KOPT-K1 (cell line): ENCODE results near the gene RAVER2.
"Not testable (repeated sequence)": the region's sequence is repeated elsewhere in the genome, so short reads cannot be mapped to it uniquely, and the experiment has no call there.

Source experiments
- H3K27ac ChIP-seq: fragments of 200-600 bp; sonication (generic); 2 replicates; pipeline ENCODE4 v1.5.1; 2016; ENCODE audit warnings: antibody characterized with exemption, mild to moderate bottlenecking, low read depth, low read length; ENCODE audit not compliant: poor library complexity, severe bottlenecking
- H3K36me3 ChIP-seq: fragments of 200-600 bp; sonication (generic); 2 replicates; pipeline ENCODE4 v1.5.1; 2017; ENCODE audit warnings: antibody characterized with exemption, mild to moderate bottlenecking, low read length, moderate library complexity; ENCODE audit not compliant: insufficient read depth
- H3K9me3 ChIP-seq: fragments of 200-600 bp; sonication (generic); 2 replicates; pipeline ENCODE4 v1.5.1; 2017; ENCODE audit warnings: antibody characterized with exemption, low read length, mild to moderate bottlenecking; ENCODE audit not compliant: insufficient read depth, poor library complexity, severe bottlenecking

Gene RAVER2

DNA sequence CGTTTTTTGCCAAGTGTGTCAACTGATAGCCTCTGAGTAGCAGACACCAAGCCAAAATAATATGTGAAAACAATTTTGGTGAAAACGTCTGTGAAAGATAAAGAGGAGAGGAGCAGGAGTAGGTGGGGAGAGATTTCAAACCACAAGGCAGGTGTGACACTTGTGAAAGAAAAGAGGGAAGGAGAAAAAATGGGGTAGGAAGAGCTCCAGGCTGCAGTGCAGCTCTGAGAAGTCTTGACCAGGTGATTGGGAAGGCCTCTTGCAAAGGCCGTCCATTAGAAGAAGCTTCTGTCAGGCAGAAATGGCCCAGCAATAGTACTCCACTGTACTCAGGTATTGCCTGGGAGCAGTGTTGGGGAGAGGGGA is 10.6 kb upstream of the RAVER2 start:
- Histone ChIP-seq H3K36me3 (no peaks in the 10 kb centered on the region), H3K9me3 (no peaks in the 10 kb centered on the region), H3K27ac (no peak overlapping the region)

DNA sequence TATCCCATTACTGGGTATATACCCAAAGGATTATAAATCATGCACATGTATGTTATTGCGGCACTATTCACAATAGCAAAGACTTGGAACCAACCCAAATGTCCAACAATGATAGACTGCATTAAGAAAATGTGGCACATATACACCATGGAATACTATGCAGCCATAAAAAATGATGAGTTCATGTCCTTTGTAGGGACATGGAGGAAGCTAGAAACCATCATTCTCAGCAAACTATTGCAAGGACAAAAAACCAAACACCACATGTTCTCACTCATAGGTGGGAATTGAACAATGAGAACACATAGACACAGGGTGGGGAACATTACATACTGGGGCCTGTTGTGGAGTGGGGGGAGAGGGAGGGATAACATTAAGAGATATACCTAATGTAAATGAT is 4.2 kb upstream of the RAVER2 start:
- H3K9me3 ChIP-seq, H3K27ac ChIP-seq, H3K36me3 ChIP-seq: not testable (repeated sequence)

DNA sequence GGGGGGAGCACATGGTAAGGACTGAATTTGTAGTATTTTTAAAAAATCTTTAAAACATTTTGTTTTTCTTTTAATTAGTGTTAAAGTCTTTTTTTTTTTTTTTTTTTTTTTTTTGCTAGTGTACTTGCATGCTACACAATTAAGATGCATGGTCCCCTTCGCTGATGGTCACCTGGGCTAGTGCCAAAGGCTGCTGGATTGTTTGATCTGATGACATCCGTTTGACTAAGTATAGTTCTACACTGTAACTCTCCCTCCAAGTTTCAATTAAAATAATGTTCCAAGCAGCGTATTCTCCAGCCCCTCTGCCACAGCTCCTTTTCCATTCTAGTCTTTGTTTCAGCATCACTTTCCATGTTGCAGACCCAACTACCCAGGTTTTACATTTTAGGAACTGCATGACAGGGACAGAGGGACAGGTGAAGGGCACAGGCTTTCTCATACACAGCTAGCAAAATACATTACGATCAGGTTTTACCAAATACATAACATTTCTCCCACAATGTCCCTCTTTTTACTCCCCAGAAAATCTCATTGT is 852 bp upstream of the RAVER2 start:
- no peak overlapping the region for H3K27ac ChIP-seq
- H3K9me3 ChIP-seq, result no peaks in the 10 kb centered on the region
- H3K36me3 ChIP-seq, result no peaks in the 10 kb centered on the region

DNA sequence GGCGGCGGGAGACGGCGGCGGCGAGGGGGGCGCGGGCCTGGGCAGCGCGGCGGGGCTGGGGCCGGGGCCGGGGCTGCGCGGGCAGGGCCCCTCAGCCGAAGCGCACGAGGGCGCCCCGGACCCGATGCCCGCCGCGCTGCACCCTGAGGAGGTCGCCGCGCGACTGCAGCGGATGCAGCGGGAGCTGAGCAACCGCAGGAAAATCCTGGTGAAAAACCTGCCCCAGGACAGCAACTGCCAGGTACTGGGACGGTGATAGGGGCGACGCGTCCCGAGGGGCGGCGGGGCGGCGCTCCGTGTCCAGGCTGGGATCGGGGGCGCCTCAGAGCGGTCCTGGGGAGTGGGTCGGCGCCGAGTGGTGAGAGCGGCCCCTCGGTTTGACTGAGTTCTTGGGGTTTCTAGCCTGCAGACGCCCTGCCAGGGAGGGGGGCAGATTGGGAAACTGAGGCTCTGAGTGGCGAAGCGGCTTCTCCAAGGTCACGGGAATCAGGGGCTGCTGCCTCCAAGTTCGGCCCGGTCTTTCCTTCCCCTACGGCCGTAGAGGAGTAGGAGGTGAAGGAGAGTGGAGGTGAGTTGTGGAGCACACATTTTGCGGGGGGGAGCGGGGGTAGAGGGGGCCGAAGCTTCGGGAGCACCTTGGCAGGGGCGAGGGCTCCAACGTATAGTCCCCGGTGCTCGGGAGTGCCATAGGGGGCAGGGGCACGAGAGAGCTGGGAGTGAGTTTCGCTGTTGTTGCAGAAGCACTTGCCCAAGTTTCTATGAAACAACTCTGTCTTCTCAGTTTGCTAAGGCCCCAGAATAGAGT is 508 bp downstream of the RAVER2 start:
- Histone ChIP-seq H3K27ac (no peak overlapping the region), H3K9me3 (no peaks in the 10 kb centered on the region), H3K36me3 (no peaks in the 10 kb centered on the region)

DNA sequence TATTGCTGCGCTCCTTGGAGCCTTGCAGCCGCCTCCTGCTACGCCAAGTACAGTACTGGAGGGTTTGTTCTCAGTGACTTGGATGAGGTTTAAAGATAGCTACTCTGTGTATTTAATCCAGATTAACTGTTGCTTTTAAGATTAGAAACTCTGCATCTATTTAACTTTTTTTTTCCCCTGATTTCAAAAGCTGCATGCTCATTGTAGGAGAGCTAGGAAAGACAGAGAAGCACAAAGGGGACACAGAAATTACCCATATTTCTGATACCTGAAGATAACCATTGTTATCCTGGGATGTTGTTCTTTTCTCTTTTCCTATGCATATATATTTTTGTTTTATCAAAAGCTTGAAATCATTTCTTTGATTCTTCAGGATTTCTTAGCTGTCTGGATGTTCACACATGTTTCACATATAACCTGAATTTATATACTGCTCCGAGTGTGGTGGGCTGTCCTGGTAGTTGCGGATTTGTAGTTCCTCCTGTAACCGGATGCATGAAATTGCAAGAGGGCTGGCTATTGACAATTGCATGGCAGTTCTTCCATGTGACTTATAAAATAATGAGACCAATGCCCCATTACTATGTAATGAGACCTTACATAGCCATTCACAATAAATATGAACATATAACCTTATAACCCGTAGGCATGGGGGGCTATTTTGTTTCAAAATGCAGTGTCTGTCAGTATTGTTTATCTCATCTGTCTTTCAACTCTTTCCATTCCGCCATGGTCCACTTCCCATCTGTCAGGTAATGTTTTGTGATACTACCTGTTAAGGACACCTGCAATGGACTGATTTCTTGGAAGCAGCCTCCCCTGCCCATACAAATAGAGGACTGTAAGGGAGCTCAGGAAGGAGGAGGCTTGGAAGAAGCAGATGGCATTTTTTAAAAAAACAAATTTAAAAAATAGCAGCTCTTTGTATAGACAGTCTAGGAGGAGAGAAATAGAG is 1.4 kb downstream of the RAVER2 start:
- no peaks in the 10 kb centered on the region for H3K36me3 ChIP-seq

DNA sequence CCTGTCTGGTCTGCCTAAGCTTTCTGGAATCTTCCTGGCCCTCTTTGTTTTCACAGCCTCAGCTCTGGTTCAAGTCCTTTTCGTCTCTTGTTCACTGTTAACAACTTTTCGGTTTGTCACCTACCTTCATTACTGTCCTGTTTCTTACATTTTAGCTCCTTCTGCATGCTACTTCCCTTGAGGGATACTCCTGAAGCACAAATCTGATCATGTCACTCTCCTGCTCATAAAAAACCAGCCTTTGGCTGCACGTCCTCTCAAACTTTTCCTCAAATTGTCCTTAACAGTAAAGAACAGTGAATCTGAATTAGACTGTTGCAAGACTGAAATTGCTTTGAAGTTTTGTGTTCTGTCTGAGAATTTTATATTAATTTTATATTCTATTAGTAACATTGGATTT is 3.3 kb downstream of the RAVER2 start:
- Histone ChIP-seq H3K27ac (no peak overlapping the region), H3K36me3 (no peaks in the 10 kb centered on the region), H3K9me3 (no peaks in the 10 kb centered on the region)

More for the DNA sequence above, 1.4 kb downstream of the RAVER2 start:
- H3K27ac ChIP-seq, result no peak overlapping the region
- no peaks in the 10 kb centered on the region for H3K9me3 ChIP-seq

DNA sequence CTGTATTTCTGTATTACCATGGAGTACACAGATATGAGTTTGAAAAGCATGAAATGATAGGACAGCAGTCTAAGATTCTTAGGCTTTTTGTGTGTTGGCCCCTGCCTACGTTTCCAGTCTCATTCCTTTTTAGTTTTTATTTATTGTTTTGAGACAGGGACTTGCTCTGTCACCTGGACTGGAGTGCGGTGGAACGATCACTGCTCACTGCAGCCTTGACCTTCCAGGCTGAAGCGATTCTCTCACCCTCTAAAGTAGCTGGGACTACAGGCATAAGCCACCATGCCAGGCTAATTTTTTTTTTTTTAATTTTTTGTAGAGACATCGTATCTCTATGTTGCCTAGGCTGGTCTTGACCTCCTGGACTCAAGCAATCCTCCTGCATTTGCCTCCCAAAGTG is 3.8 kb downstream of the RAVER2 start:
- no peaks in the 10 kb centered on the region for H3K36me3 ChIP-seq
- H3K9me3 ChIP-seq, result no peaks in the 10 kb centered on the region
- no peak overlapping the region for H3K27ac ChIP-seq

DNA sequence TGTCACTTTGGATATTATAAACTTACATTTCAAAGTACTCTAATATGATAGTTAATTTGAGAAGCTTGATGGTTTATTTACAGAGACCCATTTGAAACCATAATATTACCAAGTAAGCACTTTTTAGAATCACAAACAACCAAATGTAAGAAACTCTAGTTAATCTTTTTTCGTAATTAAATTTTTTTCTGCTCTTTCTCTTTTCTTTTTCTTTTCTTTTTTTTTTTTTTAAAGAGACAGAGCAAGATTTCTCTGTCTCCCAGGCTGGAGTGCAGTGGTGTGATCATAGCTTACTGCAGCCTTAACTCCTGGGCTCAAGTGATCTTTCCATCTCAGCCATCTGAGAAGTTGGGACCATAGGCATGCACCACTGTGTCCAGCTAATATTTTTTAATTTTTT is 5.2 kb downstream of the RAVER2 start:
- H3K9me3 ChIP-seq, result no peaks in the 10 kb centered on the region
- H3K36me3 ChIP-seq, result no peaks in the 10 kb centered on the region
- H3K27ac ChIP-seq, result no peak overlapping the region

DNA sequence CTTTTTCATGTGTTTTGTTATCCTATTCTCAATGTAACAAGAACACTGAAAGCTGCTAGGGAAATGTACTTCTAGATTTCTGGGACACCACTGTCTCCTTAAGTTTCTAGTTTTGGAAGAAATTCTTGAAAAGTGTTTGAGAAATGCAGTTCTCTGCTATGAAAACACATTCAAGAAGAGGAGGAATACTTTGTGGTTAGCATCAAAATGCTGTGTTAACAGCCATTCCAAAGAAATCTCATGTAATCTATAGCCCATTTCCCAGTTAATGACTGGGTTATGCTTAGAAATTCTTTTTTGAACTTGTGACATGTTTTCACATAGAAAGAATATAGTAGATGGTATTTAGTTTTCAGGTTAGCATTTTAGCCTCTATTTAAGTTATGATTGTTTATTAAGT is 6.0 kb downstream of the RAVER2 start:
- Histone ChIP-seq H3K9me3 (no peaks in the 10 kb centered on the region), H3K27ac (no peak overlapping the region), H3K36me3 (no peaks in the 10 kb centered on the region)

DNA sequence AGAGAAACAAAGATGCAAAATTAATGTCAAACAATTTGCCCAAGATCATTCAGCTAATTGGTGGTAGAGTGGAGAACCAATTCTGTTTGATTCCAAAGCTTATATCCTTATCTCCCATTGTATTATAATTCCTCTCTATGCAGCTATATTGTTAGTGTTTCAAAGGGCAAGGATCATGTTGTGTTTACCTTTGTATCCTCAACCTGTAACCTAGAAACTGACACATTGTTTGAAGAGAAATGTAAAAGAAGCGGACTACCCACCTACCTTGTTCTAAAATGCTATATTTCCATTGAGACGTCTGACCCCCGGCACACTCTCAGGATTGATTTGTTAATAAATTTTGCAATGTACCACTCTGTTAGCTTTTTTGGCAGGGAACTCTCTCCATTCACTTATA is 9.3 kb downstream of the RAVER2 start:
- peaks cover 7% of the 10 kb centered on the region for H3K9me3 ChIP-seq
- no peaks in the 10 kb centered on the region for H3K36me3 ChIP-seq
- no peak overlapping the region for H3K27ac ChIP-seq

DNA sequence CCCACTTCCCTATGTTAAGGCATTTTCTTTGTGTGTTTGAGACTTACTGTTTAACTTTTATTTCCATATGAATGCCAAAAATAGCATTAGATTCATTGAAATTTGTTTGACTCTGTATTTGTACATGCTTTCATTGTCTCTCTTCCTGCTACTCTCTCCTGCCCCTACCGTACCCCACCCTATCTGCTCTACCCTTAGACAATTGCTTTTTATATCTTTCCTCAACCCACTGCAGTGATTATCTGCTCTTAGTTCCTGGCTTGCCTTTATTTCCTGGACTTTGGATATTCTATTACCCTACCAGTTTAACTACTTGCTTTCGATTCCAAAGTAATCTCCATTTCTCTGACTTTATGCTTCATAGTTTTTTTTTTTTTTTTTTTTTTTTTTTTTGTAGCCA is 10.5 kb downstream of the RAVER2 start:
- Histone ChIP-seq H3K36me3 (no peaks in the 10 kb centered on the region), H3K9me3 (peaks cover 7% of the 10 kb centered on the region), H3K27ac (no peak overlapping the region)

DNA sequence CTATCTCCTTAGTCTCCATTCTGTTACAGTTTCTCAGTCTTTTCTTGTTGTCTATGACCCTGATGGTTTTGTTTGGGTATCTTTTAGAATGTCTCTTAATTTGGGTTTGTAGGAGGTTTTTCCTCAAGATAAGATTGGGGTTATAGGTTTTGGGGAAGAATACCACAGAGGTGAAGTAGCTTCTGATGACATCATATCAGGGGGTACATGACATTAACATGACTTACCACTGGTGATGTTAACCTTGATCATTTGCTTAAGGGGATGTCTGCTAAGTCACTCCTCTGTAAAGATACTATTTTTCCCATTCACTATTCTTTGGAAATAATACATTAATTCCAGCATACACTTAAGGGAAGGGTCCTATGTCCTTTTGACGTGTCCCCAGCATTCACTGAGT is 11.9 kb downstream of the RAVER2 start:
- Histone ChIP-seq H3K36me3 (no peaks in the 10 kb centered on the region), H3K9me3 (peaks cover 7% of the 10 kb centered on the region), H3K27ac (no peak overlapping the region)

DNA sequence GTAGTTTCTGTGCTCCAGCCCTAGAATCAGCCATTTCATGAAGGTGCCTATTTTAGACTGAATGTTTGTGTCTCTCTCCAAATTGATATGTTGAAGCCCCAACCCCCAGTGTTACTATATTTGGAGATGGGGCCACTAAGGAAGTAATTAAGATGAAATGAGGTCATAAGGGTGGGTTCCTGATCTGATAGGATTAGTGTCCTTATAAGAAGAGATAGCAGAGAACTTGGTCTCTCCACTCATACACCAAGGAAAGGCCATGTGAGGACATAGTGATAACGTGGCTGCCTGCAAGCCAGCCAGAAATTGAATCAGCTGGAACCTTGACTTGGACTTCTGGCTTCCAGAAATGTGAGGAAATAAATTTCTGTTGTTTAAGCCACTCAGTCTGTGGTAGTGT is 12.3 kb downstream of the RAVER2 start:
- Histone ChIP-seq H3K36me3 (no peaks in the 10 kb centered on the region), H3K27ac (no peak overlapping the region), H3K9me3 (peaks cover 7% of the 10 kb centered on the region)

DNA sequence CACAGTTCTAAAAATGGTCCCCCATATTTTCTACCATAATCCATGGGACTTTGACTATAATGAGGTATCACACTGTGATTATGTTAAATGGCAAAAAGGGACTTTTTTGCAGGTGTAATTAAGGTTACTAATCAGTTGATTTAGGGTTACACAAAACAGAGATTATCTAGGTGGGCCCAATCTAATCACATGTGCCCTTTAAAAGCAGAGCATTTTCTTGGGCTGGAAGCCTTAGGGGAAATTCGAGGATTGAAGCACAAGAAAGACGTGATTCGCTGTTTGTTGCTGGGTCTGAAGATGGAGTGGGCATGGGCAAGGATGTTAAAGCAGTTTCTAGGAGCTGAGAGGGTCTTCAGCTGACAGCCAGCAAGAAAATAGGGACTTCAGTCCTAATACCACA is 13.4 kb downstream of the RAVER2 start:
- Histone ChIP-seq H3K9me3 (peaks cover 7% of the 10 kb centered on the region), H3K36me3 (no peaks in the 10 kb centered on the region), H3K27ac (no peak overlapping the region)

DNA sequence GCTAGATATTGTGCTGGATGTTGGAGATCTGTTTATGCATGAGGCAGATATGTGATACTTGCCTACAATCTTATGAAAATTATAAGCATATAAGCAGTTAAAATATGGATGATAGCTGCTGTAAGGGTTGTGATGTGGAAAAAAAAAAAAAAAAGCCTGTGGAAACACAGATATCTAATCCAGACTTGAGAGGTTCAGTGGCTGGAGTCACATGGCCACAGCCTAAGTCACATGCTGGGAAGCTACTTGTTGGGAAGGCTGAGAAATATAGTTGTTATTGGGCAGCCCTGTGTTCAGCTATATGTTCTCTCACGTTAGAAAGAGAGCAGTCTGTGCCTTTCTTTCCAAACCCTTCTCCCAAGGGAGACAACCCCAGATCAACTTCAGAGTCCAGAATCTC is 15.1 kb downstream of the RAVER2 start:
- no peaks in the 10 kb centered on the region for H3K36me3 ChIP-seq
- H3K27ac ChIP-seq, result no peak overlapping the region
- H3K9me3 ChIP-seq, result peaks cover 7% of the 10 kb centered on the region
